Measurements from ENCODE around the gene PYGM.

The PYGM gene

DNA sequence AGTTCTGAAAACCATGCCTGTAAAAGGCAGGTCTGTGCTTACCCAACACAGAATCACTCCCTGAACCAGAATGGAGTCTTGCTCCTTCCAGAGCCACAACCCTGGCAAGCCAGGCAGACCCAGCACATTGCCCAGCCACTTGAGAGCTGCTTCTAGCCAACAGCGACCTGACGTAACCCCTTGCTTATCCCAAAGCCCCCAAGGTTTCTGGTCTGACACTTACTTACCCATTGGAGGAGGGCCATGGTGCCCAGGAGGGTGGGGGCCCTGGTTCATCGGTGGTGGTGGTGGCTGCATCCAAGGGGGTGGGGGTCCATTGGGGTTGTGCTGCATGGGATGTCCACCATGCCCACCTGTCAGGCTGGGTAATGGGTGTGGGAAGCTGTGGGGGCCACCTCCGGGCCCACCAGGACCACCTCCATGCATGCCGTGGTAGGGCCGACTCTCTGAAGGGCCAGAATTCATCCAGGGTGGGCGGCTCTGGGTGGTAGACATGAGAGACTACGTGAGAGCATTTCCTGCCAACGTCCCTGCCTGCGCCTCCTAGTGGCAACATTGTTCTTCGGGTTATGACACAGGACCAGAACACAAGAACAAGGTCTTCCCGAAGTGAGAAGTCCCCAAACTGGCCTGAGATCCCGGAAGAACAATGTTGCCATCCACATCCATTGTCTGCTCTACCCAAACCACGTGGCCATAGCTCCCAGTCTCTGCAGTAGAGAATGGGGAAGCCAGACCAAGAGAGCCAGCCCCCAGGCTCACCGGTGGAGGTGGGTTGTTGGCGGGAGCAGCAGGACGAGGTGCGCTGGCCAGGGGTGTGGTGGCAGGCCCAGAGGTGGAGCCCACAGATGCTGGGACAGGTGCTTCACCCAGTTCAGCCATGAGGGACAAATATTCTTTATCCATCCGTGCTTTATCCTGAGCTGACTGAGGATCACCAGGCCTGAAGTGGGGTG lies 7.8 kb upstream of the PYGM start:
- DNase-seq (ENCODE audit: low read depth): peak; percentile 83

DNA sequence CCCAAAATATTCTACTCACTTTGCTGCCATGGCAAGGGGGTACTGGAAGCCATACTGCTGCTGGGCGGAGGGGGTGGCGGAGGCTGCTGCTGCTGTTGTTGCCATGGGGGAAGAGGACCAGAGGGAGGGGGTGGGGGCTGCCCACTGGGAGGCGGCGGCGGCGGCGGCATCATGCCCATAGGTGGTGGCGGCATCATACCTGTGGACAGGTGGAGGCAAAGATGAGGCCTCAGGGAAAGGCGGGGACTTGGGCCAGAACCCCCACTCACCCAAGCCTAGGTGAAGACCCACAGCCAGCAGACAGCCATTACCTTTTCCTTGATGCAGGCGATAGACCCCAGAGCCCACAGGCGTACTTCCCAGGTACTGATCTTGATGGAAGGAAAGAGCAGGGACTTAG lies 7.1 kb upstream of the PYGM start:
- no peak for DNase-seq (ENCODE audit: low read depth)

DNA sequence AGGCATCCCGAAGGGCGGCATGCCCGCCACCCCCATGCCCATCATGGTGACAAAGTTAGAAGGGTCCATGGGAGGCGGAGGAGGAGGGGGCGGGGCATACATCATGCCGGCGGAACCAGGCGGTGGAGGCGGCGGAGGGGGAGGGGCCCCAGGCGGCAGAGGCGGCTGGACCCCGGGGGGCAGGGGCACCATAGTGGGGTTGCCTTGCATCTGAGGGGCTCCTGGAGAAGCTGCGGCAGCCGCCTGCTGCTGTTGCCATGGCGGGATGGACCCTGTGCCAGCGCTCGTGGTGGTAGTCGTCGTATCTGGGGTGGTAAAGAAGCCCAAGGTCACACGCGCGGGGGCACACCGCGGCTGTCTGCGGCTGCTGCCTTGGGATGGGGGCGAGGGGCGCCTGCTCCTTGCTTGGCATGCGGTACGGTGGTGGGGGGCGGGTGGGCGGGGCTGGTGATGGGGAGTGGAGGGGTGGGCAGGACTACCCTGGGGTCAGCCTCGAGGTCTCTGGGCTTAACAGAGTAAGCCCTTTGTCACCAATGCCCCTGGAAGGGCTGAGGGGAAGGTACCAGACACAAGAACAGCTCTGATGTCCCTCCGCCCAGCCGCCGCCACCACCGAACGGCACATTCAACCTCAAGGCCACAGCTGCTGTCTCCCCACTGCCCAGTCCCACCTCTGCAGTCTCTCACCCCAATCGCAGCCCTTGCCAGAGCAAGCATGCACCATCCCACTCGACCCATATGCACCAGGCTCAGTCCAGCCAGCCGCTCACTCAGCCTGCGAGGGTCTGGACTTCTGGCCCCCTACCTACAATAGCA lies 6.3 kb upstream of the PYGM start:
- no peak for DNase-seq (ENCODE audit: low read depth)

DNA sequence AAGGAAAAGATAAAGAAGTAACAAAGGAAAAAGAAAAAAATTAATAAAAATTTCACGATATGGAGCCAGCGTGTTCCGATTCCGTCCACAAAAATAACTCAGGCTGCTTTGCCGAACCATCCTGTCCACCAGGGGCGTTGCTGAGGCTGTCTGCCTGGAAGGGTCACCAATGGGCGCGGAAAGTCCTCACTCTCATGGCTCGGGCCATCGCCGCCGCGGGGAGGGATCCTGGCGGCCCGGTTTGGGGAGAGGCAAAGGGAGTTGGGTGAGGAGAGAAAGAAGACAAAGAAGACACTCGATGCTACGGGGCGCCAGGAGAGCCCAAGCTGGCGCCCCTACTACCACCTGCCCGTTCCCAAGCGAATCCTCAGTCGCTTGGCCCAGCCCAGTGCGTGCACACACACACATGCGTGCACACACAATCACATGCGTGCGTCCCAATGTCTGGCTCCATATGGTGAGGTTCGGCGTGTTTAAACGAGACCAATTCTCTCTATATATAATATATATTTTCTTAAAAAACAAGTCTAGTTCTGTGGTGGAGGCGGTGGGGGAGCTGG lies 5.6 kb upstream of the PYGM start:
- no peak for DNase-seq (ENCODE audit: low read depth)

DNA sequence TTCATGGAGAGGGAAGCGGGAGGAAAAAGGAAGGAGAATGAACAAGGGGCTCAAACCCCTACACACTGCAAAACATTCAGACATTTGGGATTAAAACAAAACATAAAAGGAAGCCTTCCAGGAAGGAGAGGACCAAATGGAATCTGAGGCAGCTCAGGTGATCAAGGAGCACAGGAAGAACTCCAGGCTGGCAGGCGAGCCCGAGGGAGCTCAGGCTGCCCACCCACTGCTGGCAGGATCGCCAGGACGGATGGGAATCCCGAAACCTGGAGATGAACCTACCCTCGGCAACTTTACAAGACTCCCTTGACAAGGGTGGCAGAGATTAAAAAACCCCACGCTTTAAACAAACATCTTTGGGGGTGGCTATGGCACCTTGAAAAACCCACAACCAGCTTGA lies 5.0 kb upstream of the PYGM start:
- no peak for DNase-seq (ENCODE audit: low read depth)

DNA sequence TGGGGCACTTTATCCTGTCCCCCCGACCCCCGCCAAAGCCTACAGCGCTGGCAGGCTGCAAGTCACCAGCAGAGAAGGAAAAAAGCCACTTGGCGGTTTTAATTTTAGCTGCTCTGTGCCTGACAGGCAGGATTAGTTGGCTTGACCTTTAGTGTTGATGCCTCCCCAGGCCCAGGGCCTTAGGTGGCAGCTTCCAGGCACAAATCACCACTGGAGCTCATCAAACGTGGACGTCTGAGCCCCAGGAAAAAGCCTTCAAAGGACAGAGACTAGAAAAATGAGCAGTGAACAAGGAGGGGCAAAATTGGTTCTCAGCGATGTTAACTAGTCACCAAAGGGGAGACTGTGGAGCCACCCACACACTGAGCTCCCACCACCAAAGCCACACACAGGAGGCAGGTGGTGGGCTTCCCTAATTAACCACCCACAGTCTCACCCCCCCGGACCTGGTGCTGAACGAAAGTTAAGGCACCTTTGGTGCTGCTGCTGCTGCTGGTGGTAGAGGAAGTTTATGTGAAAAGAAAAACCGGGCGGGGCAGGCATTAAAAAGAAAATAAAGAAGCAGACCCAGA lies 4.4 kb upstream of the PYGM start:
- peak; percentile 53 for DNase-seq (ENCODE audit: low read depth)

DNA sequence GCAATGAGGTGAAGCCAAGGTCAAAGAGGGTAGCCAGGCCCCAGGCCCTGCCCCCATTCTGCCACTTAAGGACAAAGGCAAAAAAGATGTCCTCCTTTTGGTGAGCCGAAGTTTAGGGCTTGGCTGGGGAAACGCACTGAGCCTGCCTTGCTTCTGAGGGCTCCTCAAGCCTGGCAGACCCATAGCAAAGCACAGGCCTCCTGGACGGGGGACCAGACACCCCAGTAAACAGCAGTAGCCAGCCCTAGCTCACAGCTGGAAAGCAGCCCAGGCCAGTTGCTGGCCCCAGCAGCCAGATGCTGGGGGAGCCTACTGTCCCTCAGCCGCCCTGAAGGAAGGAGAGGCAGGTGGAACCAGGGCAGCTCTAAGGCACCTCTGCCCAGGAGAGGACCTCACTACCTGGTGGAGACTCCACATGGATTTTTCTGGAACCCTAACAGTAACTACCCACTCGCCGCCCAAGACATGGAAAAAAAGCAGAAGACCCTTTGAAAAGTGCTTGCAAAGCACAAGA lies 3.8 kb upstream of the PYGM start:
- DNase-seq (ENCODE audit: low read depth): no peak

DNA sequence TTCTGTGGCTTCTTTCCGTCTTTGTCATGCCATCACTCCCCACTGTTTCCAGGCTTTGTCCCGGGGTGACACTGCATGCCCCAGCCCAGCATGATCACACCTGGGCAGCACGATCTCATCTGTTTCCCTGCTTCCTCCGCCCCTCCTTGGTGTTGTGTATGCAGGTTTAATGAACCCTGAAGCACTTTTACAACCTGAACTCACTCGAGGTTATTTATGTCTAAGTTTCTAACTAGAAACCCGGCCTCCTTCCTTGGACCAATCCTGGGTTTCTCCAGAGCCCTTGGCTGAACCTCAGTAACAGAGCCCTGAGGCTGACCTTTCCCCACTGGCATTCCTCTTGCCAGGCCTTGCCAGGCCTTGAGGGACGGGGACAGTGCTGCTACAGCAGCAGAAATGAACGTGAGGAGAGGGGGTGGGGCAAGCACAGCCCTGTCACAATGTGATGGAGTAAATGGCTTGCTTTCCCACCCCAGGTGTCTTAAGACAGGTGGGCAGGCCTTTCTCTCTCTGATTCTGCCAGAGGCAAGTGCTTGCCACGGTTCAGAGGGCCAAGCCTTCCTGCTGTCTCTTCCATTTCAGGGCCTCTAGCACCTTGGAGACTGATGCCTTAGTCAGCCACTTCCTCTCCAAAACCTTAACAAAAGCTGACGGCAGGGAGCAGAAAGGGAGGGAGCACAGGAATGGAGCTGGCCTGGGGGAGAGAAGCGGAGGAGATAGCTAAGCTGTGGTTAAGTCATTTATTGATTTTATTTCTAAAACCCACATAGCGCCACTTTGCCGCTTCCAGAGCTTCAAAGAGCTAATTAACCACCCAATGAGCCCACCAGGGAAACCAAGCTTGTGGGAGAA lies 3.1 kb upstream of the PYGM start:
- DNase-seq (ENCODE audit: low read depth): no peak

DNA sequence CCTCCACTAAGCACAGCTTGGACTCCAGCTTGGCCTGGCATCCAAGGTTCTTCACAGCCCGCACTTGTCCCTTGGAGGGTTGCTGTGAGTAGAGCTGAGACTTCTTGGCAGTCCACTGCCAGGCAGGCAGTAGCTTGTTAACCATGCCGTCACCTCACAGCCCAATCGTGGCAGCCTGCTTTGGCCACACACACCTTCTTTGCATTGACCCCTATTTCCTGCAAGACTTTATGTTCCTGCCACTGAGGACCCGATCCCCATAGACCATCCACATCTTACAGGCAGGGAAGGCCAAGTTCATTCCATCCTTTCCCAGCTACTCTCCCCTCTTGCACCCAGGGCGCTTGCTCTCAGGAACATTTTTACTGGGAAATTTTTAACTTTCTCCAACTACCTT lies 2.5 kb upstream of the PYGM start:
- DNase-seq (ENCODE audit: low read depth): no peak

DNA sequence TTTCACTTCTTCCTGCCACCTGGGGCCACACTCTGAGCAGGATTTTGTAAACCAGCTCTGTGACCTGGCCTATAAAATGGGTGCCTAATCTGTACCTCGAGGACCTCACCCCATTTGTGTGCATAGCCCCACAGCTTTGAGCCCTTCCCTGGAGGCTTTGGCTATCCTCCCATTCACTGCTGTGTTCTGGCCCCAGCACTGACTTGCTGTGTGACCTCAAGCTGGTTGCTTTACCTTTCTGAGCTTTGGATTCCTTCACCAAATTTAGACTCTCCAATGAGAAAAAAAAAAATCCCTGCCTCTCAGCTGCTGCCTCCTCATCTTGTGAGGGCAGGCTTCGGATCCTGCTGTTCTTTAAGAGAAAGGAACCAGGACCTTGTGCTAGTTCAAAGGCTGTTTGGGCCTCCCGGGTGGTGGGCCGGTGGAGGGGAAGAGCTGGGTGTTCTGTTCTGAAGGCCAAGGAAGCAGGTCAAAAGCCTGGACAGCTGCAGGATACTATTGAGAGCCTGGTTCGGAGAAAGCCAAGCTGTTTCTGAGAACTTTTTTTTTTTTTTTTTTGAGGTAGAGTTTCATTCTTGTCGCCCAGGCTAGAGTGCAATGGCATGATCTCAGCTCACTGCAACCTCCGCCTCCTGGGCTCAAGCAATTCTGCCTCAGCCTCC lies 1.1 kb upstream of the PYGM start:
- DNase-seq (ENCODE audit: low read depth): no peak

DNA sequence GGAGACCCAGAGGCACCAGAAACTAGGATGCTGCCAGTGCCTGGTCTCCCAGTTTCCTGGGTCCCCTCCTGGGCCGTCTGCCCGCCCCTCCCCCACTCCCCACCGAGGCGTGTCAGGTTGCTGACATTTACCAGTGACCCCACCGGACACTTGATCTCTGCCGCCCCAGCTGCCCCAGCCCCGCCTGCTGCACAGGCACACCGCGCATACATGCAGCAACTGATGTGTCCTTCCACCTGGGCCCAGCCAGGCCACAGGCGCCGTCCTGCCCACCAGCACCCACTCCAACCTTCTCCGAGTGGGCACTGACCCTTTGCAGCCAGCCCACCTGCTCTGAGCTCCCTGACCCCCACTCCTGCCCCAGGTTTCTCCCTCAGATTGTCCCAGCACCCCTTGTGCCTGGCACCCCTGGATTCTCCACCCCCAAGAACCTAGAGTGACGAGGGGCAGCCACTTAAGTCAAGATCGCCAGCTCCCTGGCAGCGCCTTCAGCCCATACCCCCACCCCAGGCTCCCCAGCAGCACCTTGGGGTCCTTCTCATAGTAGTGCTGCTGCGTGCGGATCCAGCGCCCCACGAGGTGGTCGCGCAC lies 548 bp downstream of the PYGM start:
- DNase-seq (ENCODE audit: low read depth): no peak

DNA sequence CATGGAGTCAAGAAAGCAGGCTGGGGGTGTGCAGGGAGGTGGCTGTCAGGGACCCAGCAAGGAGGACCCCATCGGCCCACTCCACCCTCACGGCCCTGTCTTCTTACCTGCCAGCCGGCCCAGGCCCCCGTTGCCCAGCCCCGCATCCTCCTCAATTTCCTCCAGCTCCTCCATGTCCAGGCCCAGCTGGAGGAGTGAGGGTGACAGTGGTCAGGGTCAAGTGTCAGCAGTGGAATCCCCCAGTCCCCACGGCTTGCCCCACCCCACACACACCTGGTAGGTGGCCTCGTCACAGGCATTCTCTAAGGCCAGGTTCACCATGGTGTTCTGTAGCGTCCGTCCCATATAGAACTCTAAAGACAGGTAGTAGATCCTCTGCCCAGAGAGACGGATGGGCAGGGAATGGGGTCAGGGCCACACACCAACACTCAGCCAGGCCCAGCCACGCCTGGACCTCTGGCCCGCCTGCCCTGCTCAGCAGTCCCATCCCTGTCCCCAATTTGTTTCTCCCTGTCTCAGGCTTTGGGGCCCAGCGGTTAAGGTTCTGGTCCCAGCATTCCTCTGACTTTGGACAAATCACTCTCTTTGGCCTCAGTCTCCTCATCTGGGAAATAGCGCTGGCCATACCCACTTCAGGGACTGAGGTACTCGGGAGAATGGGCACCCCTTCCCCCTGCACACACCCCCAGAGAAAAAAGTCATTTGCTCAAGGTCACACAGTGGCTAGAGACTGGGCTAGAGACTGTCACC lies 1.3 kb downstream of the PYGM start:
- DNase-seq (ENCODE audit: low read depth): no peak

DNA sequence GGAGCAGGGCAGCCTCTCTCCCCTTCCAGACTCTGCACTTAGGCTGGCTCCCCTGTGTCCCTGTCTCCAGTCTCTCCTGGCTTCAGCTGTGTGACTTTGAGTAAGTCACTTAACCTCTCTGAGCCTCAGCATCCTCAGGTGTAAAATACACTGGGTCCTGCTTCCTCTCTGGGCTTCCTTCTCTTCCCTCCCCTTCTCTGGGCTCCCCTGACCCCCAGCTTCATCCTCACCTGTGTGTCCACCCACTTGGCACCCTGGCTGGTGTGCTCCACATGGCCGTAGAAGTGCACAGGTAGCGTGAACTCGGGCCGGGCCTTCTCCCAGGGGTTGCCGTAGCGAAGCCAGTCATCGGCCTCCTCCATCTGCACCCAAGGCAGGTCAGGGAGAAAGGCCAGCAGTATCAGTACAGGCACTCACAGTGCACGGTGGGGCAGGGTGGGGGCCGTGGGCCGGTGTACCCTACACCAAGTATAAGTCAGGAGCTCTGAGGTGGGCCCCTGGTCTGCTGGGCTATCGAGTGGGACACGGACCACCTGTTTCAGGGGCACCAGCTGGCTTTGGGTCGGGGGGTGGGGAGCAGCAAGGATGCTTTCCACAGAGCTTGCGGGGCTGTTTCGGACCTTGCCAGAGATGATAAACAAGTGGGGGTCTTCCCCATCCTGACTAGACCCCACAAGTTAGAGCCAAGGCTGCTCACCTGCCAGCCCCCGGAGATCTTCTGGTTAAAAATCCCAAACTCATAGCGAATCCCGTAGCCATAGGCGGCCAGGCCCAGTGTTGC lies 2.0 kb downstream of the PYGM start:
- no peak for DNase-seq (ENCODE audit: low read depth)

DNA sequence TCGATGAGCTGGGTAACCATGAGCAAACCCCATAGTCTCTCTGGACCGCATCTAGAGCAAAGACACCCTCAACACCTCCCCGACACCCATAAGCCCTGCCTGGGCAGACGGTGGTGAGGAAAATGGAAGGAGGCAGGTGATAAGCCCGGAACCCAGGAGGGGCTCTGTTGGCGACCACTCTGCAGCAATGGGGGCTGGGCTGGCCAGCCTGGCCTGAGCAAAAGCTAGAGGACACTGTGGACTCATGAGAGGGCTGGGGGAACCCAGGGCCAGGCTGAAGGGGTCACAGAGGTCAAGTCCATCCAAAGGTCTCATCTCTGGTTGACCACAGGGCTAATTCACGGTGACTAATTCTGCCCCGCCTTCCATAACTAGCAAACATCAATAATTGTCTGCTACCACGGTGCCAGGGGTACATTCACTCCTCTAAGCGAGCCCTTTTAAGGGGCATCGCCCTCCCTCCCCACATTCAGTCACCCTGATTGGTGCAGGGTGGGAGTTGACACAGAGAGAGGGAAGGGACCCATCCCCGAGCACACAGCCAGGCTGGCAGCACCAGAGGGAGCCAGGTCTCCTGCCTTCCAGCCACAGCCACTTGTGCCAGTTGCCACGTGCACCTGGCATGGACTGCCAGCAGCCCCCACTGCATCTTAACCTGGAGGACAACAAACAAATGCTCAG lies 4.0 kb downstream of the PYGM start:
- DNase-seq (ENCODE audit: low read depth): no peak

DNA sequence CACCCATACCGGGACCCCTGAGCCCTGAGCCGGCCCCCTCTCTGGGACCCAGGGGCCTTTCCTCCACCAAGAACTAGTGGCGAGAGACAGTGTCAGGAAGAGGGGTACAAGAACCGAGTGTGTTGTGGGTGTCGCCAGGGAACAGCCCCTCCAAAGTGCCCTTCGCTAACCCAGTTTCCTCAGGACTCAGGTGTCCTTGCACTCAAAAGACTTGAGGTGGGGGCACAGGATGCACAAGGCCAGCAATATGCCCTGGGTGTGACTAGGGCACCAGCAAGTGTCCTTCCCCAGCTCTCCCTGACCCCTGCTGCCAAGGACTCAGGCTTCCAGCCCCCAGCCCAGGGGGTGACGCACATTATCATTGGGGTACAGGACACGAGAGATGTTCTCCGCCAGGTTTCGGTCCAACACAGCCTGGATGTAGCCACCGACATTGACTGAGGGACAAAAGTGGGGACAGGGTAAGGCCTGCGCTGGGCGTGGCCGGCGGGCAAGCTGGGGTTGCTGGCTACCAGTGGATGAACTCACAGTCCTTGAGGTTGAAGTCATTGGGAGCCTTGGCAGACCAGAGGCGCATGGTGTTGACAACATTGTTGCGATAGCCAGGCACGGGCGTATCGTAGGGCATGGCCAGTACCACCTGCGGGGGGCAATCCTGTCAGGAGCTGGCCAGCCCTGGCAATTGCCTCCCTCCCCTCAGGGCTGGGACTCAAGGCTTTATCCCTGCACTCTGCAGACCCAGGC lies 4.7 kb downstream of the PYGM start:
- DNase-seq (ENCODE audit: low read depth): no peak

DNA sequence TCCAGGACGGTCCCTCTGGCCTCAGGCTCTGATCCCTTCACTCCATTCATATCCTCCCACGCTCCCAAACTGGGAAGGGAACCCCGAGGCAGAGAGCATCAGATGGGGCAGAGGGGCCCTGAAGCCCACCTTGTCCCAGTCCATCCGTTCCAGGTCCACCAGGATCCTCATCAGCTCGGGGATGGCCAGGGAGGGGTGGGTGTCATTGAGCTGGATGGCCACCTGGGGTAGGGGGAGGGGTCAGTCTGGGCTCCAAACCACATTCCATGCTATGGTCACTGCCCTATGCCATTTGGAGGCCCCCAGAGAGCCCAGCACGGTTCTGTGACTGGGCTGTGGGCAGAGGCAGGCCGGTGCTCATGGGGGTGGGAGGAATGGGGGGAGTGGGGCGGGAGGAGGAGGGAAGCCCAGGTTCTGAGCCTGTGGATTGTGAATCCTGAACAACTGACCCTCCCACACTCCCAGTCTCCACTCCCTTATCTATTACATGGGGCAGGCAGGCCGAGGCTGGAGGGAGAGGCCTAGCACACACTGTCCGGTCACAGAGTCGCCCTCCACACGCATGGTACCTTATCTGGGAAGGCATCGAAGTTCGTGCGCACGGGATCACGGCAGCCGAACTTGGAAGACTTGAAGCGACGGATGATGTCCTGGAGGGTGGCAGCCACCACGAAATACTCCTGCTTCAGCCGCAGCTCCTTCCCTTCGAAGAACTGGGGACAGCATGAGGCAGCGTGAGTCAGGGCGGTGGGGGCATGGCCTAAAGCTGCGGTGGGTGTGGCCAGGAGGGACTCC lies 5.5 kb downstream of the PYGM start:
- no peak for DNase-seq (ENCODE audit: low read depth)

Measured in activated gamma-delta T cell treated with anti-CD3 and anti-CD28 coated beads, Interleukin-2, amount 50 U/mL, for 16 hours (primary cell).